ENCODE data around the gene PEX14. TPM values are rescaled to one million over a fixed set of nuclear protein-coding genes. Genes with fewer than 3 reads are reported as not detected.

The PEX14 gene
- total RNA-seq, 1 experiment from 2014 or later: 29.3 TPM

DNA sequence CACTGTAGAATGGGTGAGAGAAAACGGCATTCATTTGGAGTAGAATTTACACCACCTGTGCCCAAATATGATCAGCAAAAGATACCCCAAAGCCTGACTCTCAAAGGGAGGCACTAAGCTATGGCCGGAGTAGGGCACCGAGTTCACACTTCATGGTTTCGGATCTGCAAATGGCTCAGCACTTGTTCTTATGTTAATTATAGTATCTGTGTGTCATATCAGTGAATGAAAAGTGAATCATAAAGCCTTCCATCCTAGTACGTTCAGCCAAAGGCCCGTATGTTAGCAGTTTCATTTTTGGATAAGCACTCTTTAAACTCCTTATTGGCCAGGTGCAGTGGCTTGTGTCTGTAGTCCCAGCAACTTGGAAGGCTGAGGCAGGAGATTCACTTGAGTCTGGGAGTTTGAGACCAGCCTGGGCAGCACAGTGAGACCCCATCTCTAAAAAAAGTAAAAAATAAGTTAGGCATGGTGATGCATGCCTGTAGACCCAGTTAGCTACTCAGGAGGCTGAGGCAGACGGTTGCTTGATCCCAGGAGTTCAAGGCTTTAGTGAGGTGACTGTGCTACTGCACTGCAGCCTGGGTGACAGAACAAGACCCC lies 29.9 kb upstream of the PEX14 start:
- ChIA-PET RAD21 (ENCODE audit: low non-redundant PET in 1 of 2, low total read pairs in 2 of 2, uncharacterized antibody in 2 of 2, unreplicated experiment in 2 of 2) (no interaction called here), POLR2A (no interaction called here), CTCF (no interaction called here)
- ATAC-seq (no peak), DNase-seq (ENCODE audit: low read depth, low spot score) (no peak)
- Histone ChIP-seq H2AFZ (ENCODE audit: low read depth, low read length, poor library complexity, severe bottlenecking) (no peak overlapping the region), H3K4me2 (ENCODE audit: low read length) (no peak overlapping the region), H4K20me1 (ENCODE audit: insufficient read depth) (no peaks in the 10 kb centered on the region), H3K9me3 (ENCODE audit: control insufficient read depth in 1 of 2, insufficient read depth in 1 of 2, low read depth in 1 of 2, low read length in 2 of 2) (no peaks in the 10 kb centered on the region), H3K9me2 (ENCODE audit: insufficient read depth) (no peaks in the 10 kb centered on the region), H3K27me3 (ENCODE audit: insufficient read depth, low read length) (no peaks in the 10 kb centered on the region), H3K9ac (ENCODE audit: low read length) (no peak overlapping the region), H3K4me1 (ENCODE audit: control insufficient read depth in 1 of 2, insufficient read depth in 2 of 2, low read length in 2 of 2) (no peaks in the 10 kb centered on the region), H3K27ac (ENCODE audit: low read depth, low read length) (no peak overlapping the region), H3K79me2 (ENCODE audit: insufficient read depth, low read length) (no peaks in the 10 kb centered on the region), H3K36me3 (ENCODE audit: control insufficient read depth in 1 of 2, insufficient read depth in 2 of 2, low read length in 2 of 2) (peaks cover 0 to 4% of the 10 kb centered on the region in 2 experiments; a peak in 1 of 4 replicates), H3K4me3 (replicated peaks in 1 of 2; ENCODE audit: low read depth in 1 of 2, low read length in 2 of 2) (no peak overlapping the region)
- no TSS peak for BruUV-seq (replicated peaks)
- TF ChIP-seq CBX3 (IDR thresholded peaks at IDR 0.05; ENCODE audit: low read depth) (no peak), ELF1 (IDR thresholded peaks at IDR 0.05; ENCODE audit: borderline replicate concordance, low read depth) (no peak), ZFX (IDR thresholded peaks at IDR 0.05) (no peak), CEBPB (IDR thresholded peaks at IDR 0.05; ENCODE audit: low read depth) (no peak)
- TF ChIP-seq, protein P1, sequence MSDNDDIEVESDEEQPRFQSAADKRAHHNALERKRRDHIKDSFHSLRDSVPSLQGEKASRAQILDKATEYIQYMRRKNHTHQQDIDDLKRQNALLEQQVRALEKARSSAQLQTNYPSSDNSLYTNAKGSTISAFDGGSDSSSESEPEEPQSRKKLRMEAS (IDR thresholded peaks at IDR 0.05): no peak
- TF ChIP-seq, protein P2, sequence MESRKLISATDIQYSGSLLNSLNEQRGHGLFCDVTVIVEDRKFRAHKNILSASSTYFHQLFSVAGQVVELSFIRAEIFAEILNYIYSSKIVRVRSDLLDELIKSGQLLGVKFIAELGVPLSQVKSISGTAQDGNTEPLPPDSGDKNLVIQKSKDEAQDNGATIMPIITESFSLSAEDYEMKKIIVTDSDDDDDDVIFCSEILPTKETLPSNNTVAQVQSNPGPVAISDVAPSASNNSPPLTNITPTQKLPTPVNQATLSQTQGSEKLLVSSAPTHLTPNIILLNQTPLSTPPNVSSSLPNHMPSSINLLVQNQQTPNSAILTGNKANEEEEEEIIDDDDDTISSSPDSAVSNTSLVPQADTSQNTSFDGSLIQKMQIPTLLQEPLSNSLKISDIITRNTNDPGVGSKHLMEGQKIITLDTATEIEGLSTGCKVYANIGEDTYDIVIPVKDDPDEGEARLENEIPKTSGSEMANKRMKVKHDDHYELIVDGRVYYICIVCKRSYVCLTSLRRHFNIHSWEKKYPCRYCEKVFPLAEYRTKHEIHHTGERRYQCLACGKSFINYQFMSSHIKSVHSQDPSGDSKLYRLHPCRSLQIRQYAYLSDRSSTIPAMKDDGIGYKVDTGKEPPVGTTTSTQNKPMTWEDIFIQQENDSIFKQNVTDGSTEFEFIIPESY (IDR thresholded peaks at IDR 0.05; ENCODE audit: extremely low read depth, insufficient replicate concordance, low read length): no peak
- TF ChIP-seq, protein P3, sequence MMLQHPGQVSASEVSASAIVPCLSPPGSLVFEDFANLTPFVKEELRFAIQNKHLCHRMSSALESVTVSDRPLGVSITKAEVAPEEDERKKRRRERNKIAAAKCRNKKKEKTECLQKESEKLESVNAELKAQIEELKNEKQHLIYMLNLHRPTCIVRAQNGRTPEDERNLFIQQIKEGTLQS (IDR thresholded peaks at IDR 0.05): no peak
- intact Hi-C loops (cut with micrococcal nuclease): no loop called here
